IMR-90 (cell line): ENCODE results near the gene TMEM245. TPM values are rescaled to one million over a fixed set of nuclear protein-coding genes. Genes with fewer than 3 reads are reported as not detected.

Source experiments
- ATAC-seq: fragments of 200-7000 bp; cut with Tn5 transposase; 2 replicates; pipeline ENCODE4 v1.9.1; 2020; ENCODE audit warnings: low read depth, mild to moderate bottlenecking, moderate library complexity
- Bru-seq: library from RNA; stranded (reverse); fragments of 400-500 nt; gene quantifications from one replicate; lab custom pipeline; 2021; lab: Mats Ljungman, UMichigan
- BruChase-seq, 2 experiments: library from RNA; stranded (reverse); fragments of 400-500 nt; gene quantifications; one replicate each; lab custom pipeline; 2021; lab: Mats Ljungman, UMichigan
- BruUV-seq: library from RNA; stranded (reverse); fragments of 400-500 nt; replicated peaks from 2 replicates; lab custom pipeline; 2021; lab: Mats Ljungman, UMichigan
- CTCF ChIA-PET: fragments of 300-600 bp; formaldehyde crosslinking; extraction: SDS; loops from one replicate; lab custom pipeline; 2021; ENCODE audit warnings: antibody characterized with exemption; lab: Yijun Ruan, JAX
- POLR2A ChIA-PET: fragments of 300-600 bp; sonication (Branson Sonifier 250); formaldehyde crosslinking; loops from one replicate; lab custom pipeline; 2022; ENCODE audit warnings: antibody characterized with exemption; ENCODE audit not compliant: unreplicated experiment; lab: Charles Lee
- DNase-seq: peaks from one replicate; pipeline ENCODE4 v3.0.0; 2013
- H2AFZ ChIP-seq: replicated peaks from 2 replicates; pipeline ENCODE3; 2013; ENCODE audit warnings: low read length, mild to moderate bottlenecking; ENCODE audit not compliant: poor library complexity
- H2AK5ac ChIP-seq: 2 replicates; pipeline ENCODE4 v1.6.1; 2013; ENCODE audit warnings: low read depth, low read length, inconsistent platforms
- H2AK9ac ChIP-seq: replicated peaks from 2 replicates; pipeline ENCODE3; 2013; ENCODE audit warnings: mild to moderate bottlenecking, low read depth, low read length, moderate library complexity; ENCODE audit not compliant: poor library complexity
- H2BK120ac ChIP-seq: 2 replicates; pipeline ENCODE4 v1.6.1; 2013; ENCODE audit warnings: low read depth, low read length, inconsistent platforms
- H2BK15ac ChIP-seq: 3 replicates; pipeline ENCODE4 v1.6.1; 2013; ENCODE audit warnings: low read depth, low read length, inconsistent platforms
- H2BK20ac ChIP-seq: 2 replicates; pipeline ENCODE4 v1.6.1; 2013; ENCODE audit warnings: low read depth, mild to moderate bottlenecking, inconsistent platforms, low read length, moderate library complexity
- H2BK5ac ChIP-seq: 2 replicates; pipeline ENCODE4 v1.6.1; 2013; ENCODE audit warnings: mild to moderate bottlenecking, low read depth, low read length, inconsistent platforms; ENCODE audit not compliant: poor library complexity, severe bottlenecking
- H3K14ac ChIP-seq: replicated peaks from 2 replicates; pipeline ENCODE4 v1.6.1; 2013; ENCODE audit warnings: low read depth, low read length, inconsistent platforms
- H3K18ac ChIP-seq: 2 replicates; pipeline ENCODE4 v1.6.1; 2013; ENCODE audit warnings: low read depth, low read length, control low read depth
- H3K23ac ChIP-seq: 2 replicates; pipeline ENCODE4 v1.6.1; 2013; ENCODE audit warnings: low read depth, low read length, inconsistent platforms
- H3K27ac ChIP-seq: 2 replicates; pipeline ENCODE4 v1.5.1; 2013; ENCODE audit warnings: mild to moderate bottlenecking, control low read depth, low read length; ENCODE audit not compliant: insufficient read depth
- H3K27me3 ChIP-seq: 2 replicates; pipeline ENCODE4 v1.6.1; 2013; ENCODE audit warnings: low read length; ENCODE audit not compliant: control insufficient read depth, insufficient read depth
- H3K36me3 ChIP-seq: 2 replicates; pipeline ENCODE4 v1.6.1; 2013; ENCODE audit warnings: low read length, mixed read lengths; ENCODE audit not compliant: control insufficient read depth, insufficient read depth
- H3K4ac ChIP-seq: 2 replicates; pipeline ENCODE4 v1.6.1; 2013; ENCODE audit warnings: low read depth, low read length, inconsistent platforms
- H3K4me1 ChIP-seq: 2 replicates; pipeline ENCODE4 v1.6.1; 2013; ENCODE audit warnings: low read length, mixed read lengths; ENCODE audit not compliant: control insufficient read depth, insufficient read depth
- H3K4me2 ChIP-seq: 2 replicates; pipeline ENCODE4 v1.6.1; 2013; ENCODE audit warnings: low read depth, mild to moderate bottlenecking, control low read depth, low read length, moderate library complexity
- H3K4me3 ChIP-seq: 2 replicates; pipeline ENCODE4 v1.5.1; 2013; ENCODE audit warnings: low read depth, mild to moderate bottlenecking, control low read depth, low read length, moderate library complexity; ENCODE audit not compliant: insufficient read depth
- H3K56ac ChIP-seq: 2 replicates; pipeline ENCODE4 v1.6.1; 2013; ENCODE audit warnings: low read length, inconsistent platforms; ENCODE audit not compliant: insufficient read depth; ENCODE audit errors: extremely low read depth
- H3K79me1 ChIP-seq, 2 experiments: 2 replicates each; pipeline ENCODE4 v1.6.1; 2013; ENCODE audit warnings: low read length in 2 of 2, inconsistent platforms in 1 of 2, low read depth in 1 of 2
- H3K9ac ChIP-seq: 2 replicates; pipeline ENCODE4 v1.6.1; 2013; ENCODE audit warnings: low read depth, low read length, control low read depth
- H3K9me1 ChIP-seq: 2 replicates; pipeline ENCODE4 v1.6.1; 2013; ENCODE audit warnings: low read length, inconsistent platforms; ENCODE audit not compliant: insufficient read depth
- H3K9me3 ChIP-seq: 2 replicates; pipeline ENCODE4 v1.6.1; 2013; ENCODE audit warnings: low read length; ENCODE audit not compliant: control insufficient read depth, insufficient read depth
- H4K20me1 ChIP-seq: 2 replicates; pipeline ENCODE4 v1.6.1; 2013; ENCODE audit warnings: low read length, inconsistent platforms; ENCODE audit not compliant: insufficient read depth
- H4K5ac ChIP-seq: 2 replicates; pipeline ENCODE4 v1.6.1; 2013; ENCODE audit warnings: mild to moderate bottlenecking, low read depth, low read length, control low read depth
- H4K8ac ChIP-seq, 2 experiments: 2 replicates each; pipeline ENCODE4 v1.6.1; 2013; ENCODE audit warnings: low read depth in 2 of 2, low read length in 2 of 2, control low read depth in 1 of 2, inconsistent platforms in 1 of 2
- H4K91ac ChIP-seq: 2 replicates; pipeline ENCODE4 v1.6.1; 2013; ENCODE audit warnings: low read depth, low read length, inconsistent platforms; ENCODE audit not compliant: insufficient read depth
- CEBPB ChIP-seq: IDR thresholded peaks from 2 replicates; pipeline ENCODE4 v1.6.1; 2012; ENCODE audit warnings: low read depth, low read length, improper control_type of control experiment
- MAZ ChIP-seq: IDR thresholded peaks from 2 replicates; pipeline ENCODE4 v1.6.1; 2012; ENCODE audit warnings: low read depth, mild to moderate bottlenecking, low read length, improper control_type of control experiment, moderate library complexity, borderline replicate concordance
- MXI1 ChIP-seq: IDR thresholded peaks from 2 replicates; pipeline ENCODE4 v1.6.1; 2012; ENCODE audit warnings: low read depth, mild to moderate bottlenecking, low read length, moderate library complexity, borderline replicate concordance
- NFE2L2 ChIP-seq: fragments of 150-350 bp; IDR thresholded peaks from 2 replicates; pipeline ENCODE4 v1.6.1; 2016; ENCODE audit warnings: low read depth, mild to moderate bottlenecking, low read length
- POLR2A ChIP-seq: IDR thresholded peaks from 2 replicates; pipeline ENCODE4 v1.6.1; 2012; ENCODE audit warnings: mild to moderate bottlenecking, low read depth, low read length
- RCOR1 ChIP-seq: IDR thresholded peaks from 2 replicates; pipeline ENCODE4 v1.6.1; 2012; ENCODE audit warnings: mild to moderate bottlenecking, low read length, improper control_type of control experiment; ENCODE audit not compliant: insufficient replicate concordance
- WGBS, 2 experiments: methylation state at CpG; one replicate each; pipeline versions ENCODE4 v1.1.5 to v1.1.7; 2013; ENCODE audit warnings: missing lambda C conversion rate in 2 of 2; ENCODE audit not compliant: insufficient read length in 1 of 2; ENCODE audit errors: extremely low coverage in 2 of 2; 5-methylcytosine and 5-hydroxymethylcytosine counted together
- dilution Hi-C: fragments of 300-500 bp; cut with HindIII; formaldehyde crosslinking; loops from one replicate; pipeline ENCODE4 v1.14.3; 2018; ENCODE audit warnings: low sequenced_read_pairs; ENCODE audit not compliant: unreplicated experiment
- in situ Hi-C: fragments of 300-500 bp; cut with MboI; formaldehyde crosslinking; loops from 3 replicates; pipeline ENCODE4 v1.14.3; 2019; ENCODE audit warnings: low sequenced_read_pairs, inconsistent platforms, mixed read lengths
- intact Hi-C: fragments of 100-400 bp; cut with micrococcal nuclease; formaldehyde crosslinking; loops from 2 replicates; pipeline ENCODE4 v1.10.0; 2022
- long read RNA-seq: library from polyadenylated mRNA; unstranded; transcript quantifications from one replicate; pipeline ENCODE4 v2.0.0, GENCODE V29; 2021; ENCODE audit not compliant: unreplicated experiment
- polyA plus RNA-seq, 3 experiments: library from polyadenylated mRNA; depleted of rRNA; stranded (reverse); fragments of >200 nt; gene quantifications; 2 replicates each; pipeline ENCODE4 v1.2.3, GENCODE V29; 2012; ENCODE audit warnings: low replicate concordance in 1 of 3
- total RNA-seq: library from RNA; depleted of rRNA; stranded (reverse); fragments of >200 nt; gene quantifications from 2 replicates; pipeline ENCODE4 v1.2.3, GENCODE V29; 2012; rRNA removed

Gene TMEM245
- 51.7 and 57.9 TPM in 2 replicates for total RNA-seq
- polyA plus RNA-seq (2012; rRNA removed), result 21.0 and 24.8 TPM in 2 replicates
- polyA plus RNA-seq (2012; cell fraction: cytosol; rRNA removed), result 11.7 and 26.8 TPM in 2 replicates
- 4.9 and 24.1 TPM in 2 replicates for polyA plus RNA-seq (2012; cell fraction: nucleus; rRNA removed; ENCODE audit: low replicate concordance)
- percentile 86 among the genes with signal in this experiment for Bru-seq, nascent RNA
- BruChase-seq, experiment 1, labeled RNA remaining after a 6-hour chase, result percentile 89 among the genes with signal in this experiment
- percentile 86 among the genes with signal in this experiment for BruChase-seq, experiment 2, labeled RNA remaining after a 2-hour chase
- long read RNA-seq, transcript TMEM245-202 (12 exons, 1,973 nt), result major isoform, 6 of 132 reads
- long read RNA-seq, partial matches to known transcripts, result 16 of 132 reads
- long read RNA-seq, other reads (novel, unspliced or antisense), result 110 of 132 reads

- peak within 1 kb of the TSS; percentile 84 for H3K4me3 ChIP-seq
- DNase-seq (peak; percentile 100), ATAC-seq (peak; percentile 96)
- H3K9me1 ChIP-seq, result peaks cover 5% of the 10 kb centered on the region; the same call in 1 of the 2 replicates
- intact Hi-C loops, result loop anchor here (1.0 to 10.0 kb wide), 4 partner anchors 84 to 205 kb away; partner anchors contain the start of gene EPB41L4B
- H2BK20ac ChIP-seq, result no peak within 1 kb of the TSS
- dilution Hi-C loops, result no loop called here
- H2AK5ac ChIP-seq, result peak within 1 kb of the TSS; percentile 51; the same call in 1 of the 2 replicates
- peak within 1 kb of the TSS; percentile 46 for H2BK120ac ChIP-seq
- ChIA-PET POLR2A (interaction anchor here (0.6 kb wide), 2 partner anchors 10 to 12 kb away, joined by 3 to 11 read pairs; no protein-coding TSS in a partner anchor), CTCF (interaction anchor here (0.6 kb wide), 1 partner anchor 635 kb away, joined by 3 read pairs; no protein-coding TSS in a partner anchor)
- H2BK5ac ChIP-seq, result peak within 1 kb of the TSS; percentile 68
- peak within 1 kb of the TSS; percentile 74 for H3K27ac ChIP-seq
- TF ChIP-seq POLR2A (peak; percentile 60; the same call in 1 of the 2 replicates), NFE2L2 (no peak), CEBPB (no peak), MXI1 (peak; percentile 76; the same call in 1 of the 2 replicates), RCOR1 (no peak), MAZ (peak; percentile 94)
- in situ Hi-C loops, result no loop called here
- H2BK15ac ChIP-seq, result no peak within 1 kb of the TSS
- H3K27me3 ChIP-seq, result no peaks in the 10 kb centered on the region
- H3K18ac ChIP-seq, result no peak within 1 kb of the TSS
- H3K4ac ChIP-seq, result peak within 1 kb of the TSS; percentile 53
- peaks cover 4 to 35% of the 10 kb centered on the region in 2 experiments; a peak in 2 of 4 replicates for H3K79me1 ChIP-seq
- peak within 1 kb of the TSS; percentile 93 for H2AFZ ChIP-seq
- peak within 1 kb of the TSS; percentile 89 for H2AK9ac ChIP-seq
- no peaks in the 10 kb centered on the region for H3K36me3 ChIP-seq
- peak within 1 kb of the TSS; percentile 76 for H3K9ac ChIP-seq
- H4K91ac ChIP-seq, result no peak within 1 kb of the TSS; the same call in 1 of the 2 replicates
- H3K56ac ChIP-seq, result peak within 1 kb of the TSS; percentile 17; the same call in 1 of the 2 replicates
- H3K9me3 ChIP-seq, result no peaks in the 10 kb centered on the region
- peaks cover 3% of the 10 kb centered on the region for H3K4me1 ChIP-seq
- peak within 1 kb of the TSS; percentile 66 to 97; a peak in 3 of 4 replicates for H4K8ac ChIP-seq
- WGBS, 2 experiments, result 0% methylated on average over 26 of the region's 88 CpGs; no CpG with 5 or more reads in 1 of the 2 experiments
- no TSS peak for BruUV-seq
- H3K14ac ChIP-seq, result peak within 1 kb of the TSS; percentile 61
- no peak within 1 kb of the TSS for H4K5ac ChIP-seq
- peak within 1 kb of the TSS; percentile 100 for H3K4me2 ChIP-seq
- peaks cover 30% of the 10 kb centered on the region for H4K20me1 ChIP-seq
- peak within 1 kb of the TSS; percentile 86 for H3K23ac ChIP-seq
Observed at GRCh38 chr9:109119439-109120203, at the start of gene TMEM245. Gene TMEM245, minus strand, starts transcription at chr9:109119947. Its CDS starts 34 bp downstream, at chr9:109119913.
